GM19351 (cell line): ENCODE data around the gene PLA2G2D.

Experiments used
- ATAC-seq: cut with Tn5 transposase; IDR thresholded peaks from one replicate; pipeline ENCODE4 v1.9.1; 2021; ENCODE audit warnings: mild to moderate bottlenecking, moderate library complexity; ENCODE audit not compliant: unreplicated experiment

The PLA2G2D gene, protein sequence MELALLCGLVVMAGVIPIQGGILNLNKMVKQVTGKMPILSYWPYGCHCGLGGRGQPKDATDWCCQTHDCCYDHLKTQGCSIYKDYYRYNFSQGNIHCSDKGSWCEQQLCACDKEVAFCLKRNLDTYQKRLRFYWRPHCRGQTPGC

DNA sequence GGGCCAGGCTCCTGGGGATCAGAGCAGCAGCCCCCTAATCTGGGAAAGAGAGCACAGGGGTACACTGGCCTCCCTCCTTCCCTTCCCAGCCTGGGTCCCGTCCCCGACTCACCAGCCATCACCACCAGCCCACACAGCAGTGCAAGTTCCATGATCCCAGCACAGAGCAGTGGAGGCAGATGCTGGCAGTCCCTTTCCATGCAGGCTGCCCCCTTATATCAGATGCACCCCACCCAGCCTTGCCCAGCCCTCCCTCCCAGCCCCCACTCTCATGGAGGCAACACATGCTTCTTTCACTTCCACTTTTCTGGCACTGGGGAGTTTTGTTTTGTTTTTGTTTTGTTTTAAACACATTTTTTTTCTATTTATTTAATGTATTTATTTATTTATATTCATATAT lies at the start of gene PLA2G2D:
PLA2G2D (minus strand) TSS at position 190 of the 400 bp plus-strand sequence; CDS start at position 152, 38 bp downstream.
- ATAC-seq, result no peak

DNA sequence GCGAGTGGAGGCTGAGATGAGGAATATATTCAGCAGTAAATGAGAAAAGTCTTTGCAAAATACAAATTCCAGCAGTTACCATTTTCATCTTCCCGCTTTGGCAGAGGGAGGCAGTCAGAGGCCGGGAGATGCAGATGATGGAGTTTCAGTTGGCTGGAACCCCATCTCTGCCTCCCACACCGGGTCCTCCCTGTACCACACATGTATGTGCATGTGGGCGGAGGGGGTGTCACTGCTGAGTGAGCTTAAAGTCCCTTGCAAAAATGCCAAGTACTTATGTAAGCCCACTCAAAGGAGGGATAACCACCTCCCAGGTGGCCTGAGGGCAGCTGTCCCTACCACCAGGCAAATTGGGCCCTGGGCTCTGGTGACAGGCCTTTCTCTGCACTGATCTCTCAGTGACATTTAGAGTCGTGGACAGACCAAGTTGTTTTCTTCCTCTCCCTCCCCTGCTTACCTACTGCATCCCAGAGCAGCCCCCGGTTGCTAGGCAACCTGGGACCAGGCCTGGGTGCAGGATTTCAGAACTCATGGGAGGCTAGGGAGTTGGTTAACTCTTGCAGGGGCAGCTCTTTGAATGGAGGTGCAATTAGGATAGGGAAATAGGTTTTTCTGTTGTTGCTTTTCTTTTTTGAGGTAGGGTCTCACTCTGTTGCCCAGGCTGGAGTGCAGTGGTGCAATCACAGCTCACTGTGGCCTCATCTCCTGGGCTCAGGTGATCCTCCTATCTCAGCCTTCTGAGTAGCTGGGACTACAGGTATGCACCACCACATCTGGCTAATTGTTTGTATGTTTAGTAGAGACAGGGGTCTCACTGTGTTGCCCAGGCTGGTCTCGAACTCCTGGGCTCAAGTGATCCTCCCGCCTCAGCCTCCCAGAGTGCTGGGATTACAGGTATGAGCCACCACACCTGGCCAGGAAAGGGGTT lies 49.5 kb upstream of the PLA2G2D start:
- ATAC-seq, result no peak

DNA sequence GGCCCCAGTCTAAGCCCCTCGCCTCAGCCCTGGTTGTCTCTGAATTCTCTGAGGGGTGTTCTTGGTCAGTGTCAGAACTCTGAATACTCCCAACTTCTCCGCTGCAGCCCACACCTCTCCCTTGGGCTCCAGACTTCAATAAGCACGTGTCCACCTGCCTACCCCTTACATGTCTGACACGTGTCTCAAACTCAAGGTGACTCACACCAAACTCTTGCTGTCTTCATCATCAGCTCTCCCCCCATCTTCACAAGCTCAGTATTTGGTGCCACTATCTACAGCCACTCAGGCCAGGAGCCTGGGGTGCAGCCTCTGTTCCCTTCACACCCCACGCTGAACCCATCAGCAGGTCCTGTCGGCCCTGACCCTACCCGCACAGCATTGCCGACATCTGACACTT lies 47.8 kb upstream of the PLA2G2D start:
- no peak for ATAC-seq

DNA sequence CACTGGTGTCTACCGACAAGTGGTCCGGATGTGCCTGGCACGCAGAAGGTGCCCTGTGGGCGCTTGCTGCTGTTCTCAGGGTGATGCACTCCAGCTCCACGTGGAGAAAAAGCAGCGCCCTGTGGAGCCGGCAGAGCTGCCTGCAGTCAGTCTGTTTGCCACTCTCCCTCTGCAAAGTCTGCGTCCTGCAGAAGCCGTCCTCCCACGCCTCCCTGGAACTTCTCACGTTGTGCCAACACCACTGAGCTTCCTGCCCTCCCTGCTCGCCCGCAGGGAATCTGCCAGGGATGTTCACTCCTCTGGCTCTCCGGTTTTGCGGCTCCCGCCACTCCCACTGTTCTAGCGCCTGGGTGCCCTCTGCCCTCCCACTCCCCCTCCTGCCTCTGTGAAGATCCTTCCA lies 46.7 kb upstream of the PLA2G2D start:
- no peak for ATAC-seq

DNA sequence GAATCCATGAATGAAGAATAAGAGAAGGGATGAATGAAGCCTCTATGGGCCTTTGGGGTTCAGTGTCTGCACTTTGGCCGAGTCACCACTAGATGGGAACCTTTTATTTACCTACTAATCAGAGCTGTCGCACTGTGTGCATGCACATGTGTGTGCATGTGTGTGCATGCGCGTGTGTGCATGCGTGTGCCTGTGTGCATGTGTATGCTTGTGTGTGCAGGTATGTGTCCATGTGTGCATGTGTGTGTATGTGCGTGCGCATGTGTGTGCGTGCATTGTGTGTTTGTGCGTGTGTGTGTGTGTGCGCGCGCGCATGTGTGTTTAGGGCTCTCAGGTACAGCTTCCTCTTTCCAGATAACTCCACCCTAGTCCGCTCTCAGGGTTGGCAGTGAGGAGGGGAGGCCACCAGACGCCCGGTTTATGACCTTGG lies 46.2 kb upstream of the PLA2G2D start:
- ATAC-seq, result no peak

DNA sequence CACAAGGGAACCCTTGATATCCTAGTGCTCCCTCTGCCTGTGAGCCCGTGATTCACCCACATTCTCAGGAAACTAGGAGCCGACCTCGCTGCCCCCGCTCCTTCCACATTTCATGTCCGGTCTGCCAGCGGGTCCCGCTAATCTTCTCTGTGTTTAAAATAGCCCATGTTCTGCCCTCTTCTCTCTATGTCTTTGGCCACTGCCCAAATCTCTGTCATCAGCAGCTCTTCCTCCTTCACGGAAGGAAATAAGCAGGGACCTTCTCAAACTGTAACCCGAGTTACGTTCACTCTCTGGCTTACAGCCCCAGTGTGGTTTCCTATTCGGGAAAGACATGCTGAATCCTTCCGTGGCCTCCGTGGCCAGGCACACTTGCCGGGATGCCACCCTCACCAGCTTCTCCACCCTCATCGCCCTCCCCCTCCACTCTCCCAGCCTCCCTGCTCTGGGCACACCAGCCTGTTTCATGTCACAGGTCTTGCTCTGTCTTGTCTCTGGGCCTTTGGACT lies 45.4 kb upstream of the PLA2G2D start:
- ATAC-seq, result no peak

DNA sequence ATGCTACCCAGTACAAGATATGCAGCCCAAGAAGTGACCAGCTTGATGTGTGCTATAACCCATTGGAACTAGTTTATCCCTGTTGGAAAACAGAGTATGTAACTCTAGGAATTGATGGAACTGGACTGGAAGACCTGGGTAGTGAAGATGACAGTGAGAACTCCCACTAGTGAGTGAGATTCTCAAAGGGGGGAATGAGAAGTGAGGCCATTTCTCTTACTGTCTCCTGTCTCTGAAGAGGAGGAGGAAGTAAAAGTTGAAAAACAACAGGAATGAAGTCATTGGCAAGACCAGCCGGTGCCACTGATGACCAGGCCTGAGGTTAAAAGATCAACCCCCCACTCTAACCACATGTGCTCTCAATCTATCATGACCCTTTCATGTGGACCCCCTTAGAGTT lies 40.7 kb upstream of the PLA2G2D start:
- no peak for ATAC-seq

DNA sequence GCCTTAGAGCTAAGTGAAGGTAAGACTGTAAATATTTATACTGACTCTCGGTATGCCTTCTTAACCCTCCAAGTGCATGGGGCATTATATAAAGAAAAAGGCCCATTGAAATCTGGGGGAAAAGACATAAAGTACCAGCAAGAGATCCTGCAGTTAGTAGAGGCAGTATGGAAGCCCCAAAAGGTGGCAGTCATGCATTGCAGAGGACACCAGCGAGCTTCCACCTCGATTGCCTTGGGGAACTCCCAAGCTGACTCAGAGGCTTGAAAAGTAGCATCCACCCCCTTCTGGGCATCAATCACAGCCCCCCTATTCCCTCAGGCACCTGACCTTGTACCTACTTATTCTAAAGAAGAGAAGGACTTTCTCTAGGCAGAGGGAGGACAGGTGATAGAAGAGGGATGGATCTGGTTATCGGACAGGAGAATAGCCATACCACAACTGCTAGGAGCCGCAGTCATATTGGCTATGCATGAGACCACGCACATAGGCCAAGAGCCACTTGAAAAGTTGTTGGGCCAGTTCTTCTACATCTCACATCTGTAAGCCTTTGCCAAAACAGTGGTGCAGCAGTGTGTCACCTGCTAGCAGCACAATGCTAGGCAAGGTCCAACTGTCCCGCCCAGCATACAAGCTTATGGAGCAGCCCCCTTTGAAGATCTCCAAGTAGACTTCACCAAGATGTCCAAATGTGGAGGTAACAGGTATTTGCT lies 39.2 kb upstream of the PLA2G2D start:
- no peak for ATAC-seq

DNA sequence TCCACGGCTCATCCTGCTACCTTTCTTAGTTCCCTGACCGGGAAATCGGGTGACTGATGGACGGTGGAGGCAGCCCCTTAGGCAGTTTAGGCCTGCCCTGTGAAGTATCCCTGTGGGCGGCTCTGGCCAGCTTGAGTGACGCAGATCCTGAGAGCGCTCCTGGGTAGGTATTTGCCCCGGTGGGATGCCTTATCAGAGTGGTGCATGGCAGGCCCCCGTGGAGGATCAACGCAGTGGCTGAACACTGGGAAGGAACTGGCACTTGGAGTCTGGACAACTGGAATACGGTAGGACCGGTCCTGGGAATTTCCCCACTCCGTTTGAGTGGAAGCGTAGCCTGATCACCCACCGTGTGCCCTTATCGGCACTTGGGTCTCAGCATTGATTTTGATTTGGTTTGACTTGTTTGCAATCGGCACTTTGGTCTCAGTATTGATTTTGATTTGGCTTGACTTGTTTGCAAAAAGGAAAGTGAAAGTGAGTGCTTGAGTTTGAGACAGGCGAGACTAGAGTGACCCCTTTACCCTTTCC lies 35.0 kb upstream of the PLA2G2D start:
- ATAC-seq, result no peak

DNA sequence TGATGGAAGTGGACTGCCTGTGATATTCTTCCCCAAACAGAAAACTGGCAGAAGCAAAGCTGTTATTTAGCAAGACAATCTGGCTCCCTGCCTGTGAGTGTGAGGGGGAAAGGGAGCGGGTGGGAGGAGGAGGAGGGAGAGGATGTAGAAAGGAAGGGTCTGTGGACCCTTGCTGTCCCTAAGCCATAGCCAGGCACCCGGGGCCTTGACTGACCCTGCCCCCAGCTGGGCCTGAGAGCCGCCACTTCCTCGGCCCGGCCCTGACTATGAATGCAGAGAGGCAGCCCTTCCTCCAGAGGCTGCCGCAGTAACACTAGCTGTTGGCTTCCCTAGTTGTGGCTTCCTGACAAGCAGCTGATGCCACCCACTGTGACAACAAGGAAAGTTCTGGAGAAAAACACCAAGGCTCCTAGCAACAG lies 33.7 kb upstream of the PLA2G2D start:
- ATAC-seq, result no peak

DNA sequence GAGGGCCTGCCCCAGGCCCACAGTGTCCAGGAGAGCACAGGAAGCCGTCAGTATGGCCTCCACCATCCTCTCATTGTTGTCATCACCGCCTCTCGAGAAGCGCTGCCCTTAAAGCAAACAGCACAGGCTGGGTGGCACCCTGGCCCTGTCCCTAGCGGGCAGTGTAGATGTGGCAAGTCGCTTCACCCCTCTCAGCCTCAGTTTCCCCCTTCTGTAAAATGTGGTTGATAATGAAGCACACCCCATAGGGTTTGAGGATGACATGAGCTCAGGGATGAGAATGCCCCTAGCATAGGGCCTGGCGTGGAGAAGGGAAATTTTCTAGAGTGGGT lies 33.2 kb upstream of the PLA2G2D start:
- ATAC-seq, result no peak

DNA sequence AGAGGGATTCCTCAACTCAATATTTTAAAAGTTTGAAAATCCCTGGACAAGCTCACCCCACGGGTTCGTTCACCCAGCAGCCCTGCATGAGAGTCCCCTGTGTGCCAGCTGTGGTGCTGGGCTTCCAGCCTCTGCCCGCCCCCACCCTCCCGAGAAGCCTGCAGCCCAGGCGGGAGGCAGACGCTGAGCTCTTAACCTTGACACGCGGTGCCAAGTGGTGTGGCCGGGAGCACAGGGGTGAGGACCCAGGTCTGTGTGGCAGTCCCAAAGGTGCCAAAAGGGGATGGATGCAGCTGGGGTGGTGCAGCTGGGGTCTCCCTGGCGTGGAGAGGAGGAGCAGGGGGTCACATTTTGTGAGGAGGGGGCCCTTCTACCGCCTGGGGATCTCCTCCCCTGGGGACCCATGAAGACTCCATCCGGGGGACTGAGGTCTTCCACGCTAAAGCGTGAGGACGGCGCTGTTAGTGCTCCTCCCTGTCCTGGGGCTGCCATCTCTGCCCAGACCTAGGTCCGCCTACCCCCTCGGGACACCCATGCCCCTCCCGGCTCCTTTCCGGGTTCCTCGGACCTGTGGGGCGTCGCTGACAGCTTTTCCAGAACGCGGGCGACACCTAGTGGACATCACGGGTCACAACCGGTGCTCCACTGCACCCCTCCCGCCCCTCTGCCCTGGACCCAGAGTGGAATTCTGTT lies 32.7 kb upstream of the PLA2G2D start:
- ATAC-seq, result peak; percentile 63

DNA sequence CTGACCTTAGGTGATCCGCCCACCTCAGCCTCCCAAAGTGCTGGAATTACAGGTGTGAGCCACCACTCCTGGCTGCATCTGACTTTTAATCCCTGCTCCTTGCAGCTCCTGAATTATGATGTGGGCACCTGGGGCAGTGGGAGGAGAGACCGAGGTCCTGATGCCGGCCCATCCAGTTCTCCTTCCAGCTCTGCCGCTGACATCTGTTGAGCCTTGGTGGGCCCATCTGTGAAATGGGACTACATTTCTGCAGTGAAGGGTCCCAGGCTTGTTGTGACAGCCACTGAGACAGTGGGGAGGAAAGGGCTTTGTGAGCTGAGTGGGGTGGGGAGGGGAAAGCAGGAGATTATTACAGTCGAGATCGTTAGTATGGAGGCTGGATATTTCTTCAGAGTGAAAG lies 31.6 kb upstream of the PLA2G2D start:
- no peak for ATAC-seq

DNA sequence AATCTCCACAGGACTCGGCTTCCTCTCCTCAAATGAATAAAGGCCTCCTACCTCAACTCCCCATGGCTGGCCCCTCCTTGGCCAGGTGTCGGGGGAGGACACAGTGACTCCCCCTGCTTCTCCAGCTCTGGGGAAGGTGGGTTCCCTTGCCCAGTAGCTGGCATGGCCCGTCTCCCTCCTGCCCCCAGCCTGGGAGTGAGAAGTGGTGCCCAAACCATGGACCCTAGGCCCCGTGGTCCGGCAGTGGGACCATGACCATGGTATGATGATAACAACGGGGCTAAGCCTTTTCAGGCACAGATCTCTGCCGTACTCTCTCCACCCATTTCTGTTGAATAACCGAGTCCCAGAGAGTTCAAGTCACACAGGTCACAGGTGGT lies 31.0 kb upstream of the PLA2G2D start:
- no peak for ATAC-seq

DNA sequence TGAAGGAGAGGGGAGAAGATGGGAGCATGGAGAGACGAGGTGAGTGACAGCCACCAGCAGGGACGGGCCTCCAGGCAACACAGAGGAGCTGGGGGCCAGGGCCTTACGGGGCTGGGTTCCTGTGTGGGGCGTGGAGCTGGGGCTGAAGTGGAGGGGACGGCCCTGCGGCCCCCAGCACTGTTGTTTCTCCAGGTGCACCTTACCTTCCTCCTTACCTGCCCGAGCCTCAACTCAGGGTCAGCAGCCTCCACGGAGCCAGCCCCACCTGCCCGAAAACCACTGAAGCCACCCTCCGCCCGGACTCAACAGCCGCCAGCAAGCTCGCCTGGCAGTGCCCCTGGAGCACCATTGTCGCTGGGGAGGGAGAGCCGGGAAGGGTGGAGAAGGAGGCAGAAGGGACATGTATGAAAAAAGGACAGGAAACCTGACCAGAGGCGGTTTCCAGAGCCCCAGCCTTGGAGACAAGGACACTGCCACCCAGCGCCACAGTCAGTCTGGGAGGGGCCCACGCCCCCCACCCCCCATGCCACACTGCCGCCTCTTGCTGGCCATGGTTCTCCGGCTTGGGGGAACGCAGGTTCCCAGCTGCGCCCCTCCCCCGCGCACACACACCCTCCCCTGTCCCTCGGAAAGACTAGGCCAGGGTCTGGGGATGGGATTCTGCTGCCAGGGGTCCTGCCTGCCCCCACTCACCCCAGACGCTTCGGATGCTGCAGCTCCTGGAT lies 30.4 kb upstream of the PLA2G2D start:
- no peak for ATAC-seq

DNA sequence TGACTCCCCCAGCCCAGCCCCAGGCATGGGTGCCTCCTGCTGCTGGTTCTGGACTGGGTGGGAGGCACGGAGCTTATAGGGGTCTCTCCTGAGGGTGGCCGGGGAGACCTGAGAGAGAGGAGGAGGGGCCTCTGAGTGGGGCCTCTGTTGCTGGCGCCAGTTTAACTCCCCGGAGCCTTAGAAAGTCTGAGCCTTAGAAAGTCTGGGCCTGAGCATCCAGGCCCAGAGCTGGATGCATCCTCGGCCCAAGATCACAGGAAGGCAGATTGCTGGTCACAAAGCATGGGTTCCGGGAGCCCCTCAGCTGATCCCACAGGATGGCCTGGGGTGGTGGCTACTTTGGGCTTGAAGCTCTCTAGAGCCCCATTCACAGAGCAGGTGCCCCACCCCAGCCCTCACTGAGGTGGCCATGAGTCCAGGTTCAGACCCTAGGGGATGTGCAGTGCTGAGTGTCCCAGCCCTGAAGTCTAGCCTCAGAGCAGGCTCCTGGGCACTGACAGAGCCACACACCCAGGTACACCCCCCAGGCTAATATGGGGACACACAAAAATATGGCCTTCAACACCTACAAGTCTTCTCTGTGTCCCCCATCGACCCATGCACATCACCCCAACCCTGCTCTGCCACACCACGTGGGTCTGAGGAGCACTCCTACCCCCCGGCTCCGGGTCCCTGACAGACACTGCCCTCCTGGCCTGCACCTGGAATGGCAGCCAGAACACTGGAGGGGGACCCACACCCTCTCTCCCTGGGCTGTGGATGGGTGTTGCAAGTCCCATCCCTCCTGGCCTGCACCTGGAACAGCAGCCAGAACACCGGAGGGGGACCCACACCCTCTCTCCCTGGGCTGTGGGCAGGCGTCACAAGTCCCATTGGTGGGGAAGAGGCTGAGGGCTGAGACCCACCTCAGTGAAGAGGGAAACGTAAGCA lies 29.5 kb upstream of the PLA2G2D start:
- ATAC-seq, result no peak

DNA sequence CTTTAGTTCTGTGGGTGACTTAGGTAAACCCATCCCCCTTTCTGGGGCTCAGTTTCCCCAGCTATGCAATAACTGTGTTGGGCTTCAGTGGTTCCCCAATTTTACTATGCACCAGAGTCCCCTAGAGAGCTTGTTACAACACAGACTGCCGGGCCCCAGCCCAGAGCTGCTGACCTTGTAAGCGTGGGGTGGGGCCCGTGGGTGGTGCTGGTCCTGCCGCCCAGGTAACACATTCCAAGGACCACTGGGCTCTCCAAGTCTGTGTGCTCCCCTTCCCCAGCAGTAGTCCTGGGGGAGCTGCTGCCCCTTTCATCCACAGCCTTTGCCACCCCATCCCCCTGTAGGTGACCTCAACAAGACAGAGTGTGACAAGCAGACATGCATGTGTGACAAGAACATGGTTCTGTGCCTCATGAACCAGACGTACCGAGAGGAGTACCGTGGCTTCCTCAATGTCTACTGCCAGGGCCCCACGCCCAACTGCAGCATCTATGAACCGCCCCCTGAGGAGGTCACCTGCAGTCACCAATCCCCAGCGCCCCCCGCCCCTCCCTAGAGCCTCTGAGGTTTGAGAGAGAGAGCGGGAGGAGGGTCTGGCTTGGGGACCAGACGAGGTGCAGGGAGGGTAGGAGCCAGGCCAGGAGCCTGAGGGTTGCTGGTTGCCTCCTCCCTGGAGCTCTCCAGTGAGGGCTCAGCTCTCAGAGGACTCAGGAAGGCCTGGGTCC lies 28.7 kb upstream of the PLA2G2D start:
- no peak for ATAC-seq

DNA sequence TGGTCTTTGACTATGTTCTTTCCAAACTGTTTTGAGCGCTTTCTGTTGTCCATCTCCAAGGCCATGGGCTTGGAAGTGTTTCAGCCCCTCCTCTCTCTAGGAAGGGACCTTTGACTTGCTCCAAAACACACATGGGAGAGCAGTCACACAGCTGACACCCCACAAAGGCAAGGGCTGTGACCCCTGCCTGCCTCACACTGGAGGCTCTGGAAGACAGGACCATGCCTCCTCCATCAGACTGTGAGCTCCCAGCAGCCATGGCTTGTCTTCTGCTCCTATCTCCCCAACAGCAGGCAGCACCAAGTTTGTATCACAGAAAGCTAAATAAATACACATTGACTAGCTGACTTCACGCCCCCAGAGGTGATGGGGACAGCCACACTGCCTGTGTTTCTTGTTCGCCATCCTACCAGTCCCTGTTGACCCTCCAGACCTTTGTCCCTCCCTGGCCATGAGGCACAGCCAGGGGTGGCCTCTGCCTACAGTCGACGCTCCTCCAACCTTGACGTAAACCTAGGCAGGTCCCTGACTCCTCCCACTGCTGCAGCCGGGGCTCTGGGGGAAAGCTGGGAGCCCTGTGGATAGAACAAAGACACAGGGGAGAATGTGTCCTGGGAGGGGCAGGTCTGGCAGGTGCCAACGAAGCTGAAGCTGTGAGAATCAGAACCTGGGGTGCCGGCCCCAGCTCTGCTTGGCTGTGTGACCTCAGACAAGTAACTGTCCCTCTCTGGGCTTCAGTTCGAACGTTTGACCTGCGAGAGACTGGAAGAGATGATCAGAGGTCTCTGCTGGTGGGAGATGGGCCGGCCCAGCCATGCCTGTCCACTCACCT lies 24.6 kb upstream of the PLA2G2D start:
- no peak for ATAC-seq
